Endometrial microvascular endothelial cells (primary cell): Measurements from ENCODE around the gene CXADR. TPM values are rescaled to one million over a fixed set of nuclear protein-coding genes. Genes with fewer than 3 reads are reported as not detected.

ENCODE experiments used
- in situ Hi-C: cut with HindIII; loops from 2 replicates; pipeline ENCODE4 v1.10.0; 2017; ENCODE audit warnings: low sequenced_read_pairs, low pct_unique_long_range_greater_than_20kb; ENCODE audit errors: inconsistent ontology term
- total RNA-seq: library from RNA; depleted of rRNA; stranded (reverse); fragments of >200 nt; gene quantifications from one replicate; pipeline ENCODE4 v1.2.3, GENCODE V29; 2015; ENCODE audit errors: inconsistent ontology term

CXADR gene
- total RNA-seq, 1 donor from 2014 or later: 5.8 TPM

- in situ Hi-C loops: no loop called here
These were observed 123.9 kb downstream of the CXADR start for GRCh38 chr21:17636711-17637110.

DNA sequence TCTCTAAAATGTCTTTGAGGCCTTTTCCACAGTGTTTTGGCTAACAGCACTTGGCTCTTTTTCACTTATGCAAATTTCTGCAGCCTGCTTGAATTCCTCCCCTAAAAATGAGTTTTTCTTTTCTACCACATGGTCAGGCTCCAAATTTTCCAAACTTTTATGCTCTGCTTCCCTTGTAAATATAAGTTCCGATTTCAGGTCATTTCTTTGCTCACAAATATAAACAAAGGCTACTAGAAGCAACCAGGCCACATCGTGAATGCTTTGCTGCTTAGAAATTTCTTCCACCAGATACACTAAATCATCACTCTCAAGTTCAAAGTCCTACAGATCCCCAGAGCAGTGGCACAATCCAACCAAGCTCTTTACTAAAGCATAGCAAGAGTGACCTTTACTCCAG is 128.0 kb downstream of the CXADR start:
- in situ Hi-C loops: no loop called here

Other genes with a start within 250 kb of the CXADR start
- gene BTG3, start 99.9 kb downstream of the CXADR start, total RNA-seq: 31.2 TPM